HFF-Myc (cell line): ENCODE measurements around the gene SMARCAL1.

Source experiments
- DNase-seq: peaks from one replicate; pipeline ENCODE4 v3.0.0-alpha.2; 2011; ENCODE audit warnings: low read depth; ENCODE audit errors: extremely low read depth
- H3K4me3 ChIP-seq: replicated peaks from 2 replicates; pipeline ENCODE4 v1.5.1; 2011; ENCODE audit warnings: low read depth, mild to moderate bottlenecking, control low read depth, low read length
- TF ChIP-seq, protein P1 (sequence below): IDR thresholded peaks from 2 replicates; pipeline ENCODE4 v1.5.1; 2012; ENCODE audit warnings: mild to moderate bottlenecking, low read depth, low read length, control low read depth; ENCODE audit errors: missing control alignments

Gene SMARCAL1

DNA sequence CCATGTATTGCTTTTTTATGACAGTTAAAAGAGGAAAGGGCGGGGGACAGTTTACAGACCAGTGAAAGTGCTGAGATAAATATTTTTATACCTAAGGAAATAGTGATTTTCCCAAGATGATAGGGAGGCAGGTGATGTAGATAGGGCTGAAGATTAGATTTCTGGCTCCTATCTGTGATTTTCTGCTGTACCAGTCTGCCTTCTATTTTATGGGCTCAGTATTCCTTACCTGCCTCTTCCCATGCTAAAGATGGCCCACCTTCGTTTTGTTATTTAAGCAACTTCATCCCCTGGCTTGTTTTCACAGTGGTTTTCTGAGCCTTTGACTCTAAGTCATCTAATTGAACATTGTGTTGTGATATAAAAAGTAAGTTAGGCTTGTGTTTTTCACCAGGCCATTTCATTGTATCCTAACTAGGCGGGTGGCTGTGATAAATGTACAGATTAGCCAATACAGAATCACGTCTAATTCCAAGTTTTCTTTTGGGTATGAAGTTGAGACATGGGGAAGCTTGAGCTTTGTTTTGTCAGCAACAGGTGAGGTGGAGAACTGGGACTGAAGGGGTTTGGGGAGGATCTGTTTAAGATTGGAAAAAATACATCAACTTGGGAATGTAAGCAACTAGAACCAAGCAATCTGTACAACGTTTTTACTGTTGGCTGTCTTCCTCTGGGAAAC lies 91.6 kb downstream of the SMARCAL1 start:
- no peak overlapping the region for H3K4me3 ChIP-seq
- TF ChIP-seq, protein P1, sequence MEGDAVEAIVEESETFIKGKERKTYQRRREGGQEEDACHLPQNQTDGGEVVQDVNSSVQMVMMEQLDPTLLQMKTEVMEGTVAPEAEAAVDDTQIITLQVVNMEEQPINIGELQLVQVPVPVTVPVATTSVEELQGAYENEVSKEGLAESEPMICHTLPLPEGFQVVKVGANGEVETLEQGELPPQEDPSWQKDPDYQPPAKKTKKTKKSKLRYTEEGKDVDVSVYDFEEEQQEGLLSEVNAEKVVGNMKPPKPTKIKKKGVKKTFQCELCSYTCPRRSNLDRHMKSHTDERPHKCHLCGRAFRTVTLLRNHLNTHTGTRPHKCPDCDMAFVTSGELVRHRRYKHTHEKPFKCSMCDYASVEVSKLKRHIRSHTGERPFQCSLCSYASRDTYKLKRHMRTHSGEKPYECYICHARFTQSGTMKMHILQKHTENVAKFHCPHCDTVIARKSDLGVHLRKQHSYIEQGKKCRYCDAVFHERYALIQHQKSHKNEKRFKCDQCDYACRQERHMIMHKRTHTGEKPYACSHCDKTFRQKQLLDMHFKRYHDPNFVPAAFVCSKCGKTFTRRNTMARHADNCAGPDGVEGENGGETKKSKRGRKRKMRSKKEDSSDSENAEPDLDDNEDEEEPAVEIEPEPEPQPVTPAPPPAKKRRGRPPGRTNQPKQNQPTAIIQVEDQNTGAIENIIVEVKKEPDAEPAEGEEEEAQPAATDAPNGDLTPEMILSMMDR = no peak
- no peak for DNase-seq

DNA sequence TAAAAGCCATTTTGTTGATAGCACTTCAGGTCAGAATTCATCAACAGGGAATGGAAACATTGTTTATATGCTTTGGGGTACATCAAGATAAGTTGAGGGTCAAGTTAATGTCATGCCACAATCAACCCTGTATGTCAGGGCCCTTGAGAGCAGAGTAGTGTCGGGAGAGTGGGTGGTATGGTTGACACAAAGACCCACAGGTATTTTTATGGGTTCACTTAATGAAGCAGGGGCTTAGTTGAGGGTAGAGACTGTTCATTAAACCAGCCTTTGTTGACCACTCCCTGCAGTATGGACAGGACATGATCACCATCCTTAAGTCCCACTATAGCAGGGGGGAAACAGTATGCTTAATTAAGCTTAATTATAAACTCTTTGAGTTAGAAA lies 92.1 kb downstream of the SMARCAL1 start:
- TF ChIP-seq, protein P1 = no peak
- no peak for DNase-seq
- no peak overlapping the region for H3K4me3 ChIP-seq

DNA sequence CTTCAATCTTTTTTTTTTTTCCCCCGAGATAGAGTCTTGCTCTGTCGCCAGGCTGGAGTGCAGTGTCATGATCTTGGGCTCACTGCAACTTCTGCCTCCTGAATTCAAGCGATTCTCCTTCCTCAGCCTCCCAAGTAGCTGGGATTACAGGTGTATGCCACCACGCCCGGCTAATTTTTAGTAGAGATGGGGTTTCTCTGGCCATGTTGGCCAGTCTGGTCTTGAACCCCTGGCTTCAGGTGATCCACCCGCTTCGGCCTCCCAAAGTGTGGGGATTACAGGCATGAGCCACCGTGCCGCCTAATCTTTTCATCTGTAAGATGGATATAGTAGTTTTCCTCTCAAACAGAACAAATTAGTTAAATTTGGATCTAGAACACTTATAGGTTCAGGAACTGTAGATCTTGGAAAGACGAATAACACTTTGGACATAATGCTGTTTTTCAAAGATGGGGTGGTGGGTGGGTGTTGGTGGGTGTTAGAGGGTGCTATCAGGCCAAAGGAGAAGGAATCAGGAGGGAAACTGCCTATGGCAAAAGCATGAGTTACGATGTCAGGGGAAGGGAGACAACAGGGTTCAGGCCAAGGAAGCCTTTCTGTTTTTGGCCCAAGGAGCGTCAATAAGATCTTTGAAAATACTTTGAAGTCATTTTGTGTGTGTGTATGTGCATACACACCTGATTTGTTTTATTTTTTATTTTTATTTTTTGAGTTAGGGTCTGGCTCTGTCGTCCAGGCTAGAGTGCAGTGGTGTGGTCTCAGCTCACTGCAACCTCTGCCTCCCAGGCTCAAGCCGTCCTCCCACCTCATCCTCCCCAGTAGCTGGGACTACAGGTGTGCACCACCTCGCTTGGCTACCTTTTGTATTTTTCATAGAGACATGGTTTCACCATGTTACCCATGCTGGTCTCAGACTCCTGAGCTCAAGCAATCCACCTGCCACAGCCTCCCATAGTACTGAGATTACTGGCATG lies 93.1 kb downstream of the SMARCAL1 start:
- no peak overlapping the region for H3K4me3 ChIP-seq
- TF ChIP-seq, protein P1 = no peak
- no peak for DNase-seq

GRCh38 chr2:216507220-216508160 lies 95.2 kb downstream of the SMARCAL1 start:
- DNase-seq = no peak
- TF ChIP-seq, protein P1 = no peak
- no peak overlapping the region for H3K4me3 ChIP-seq

- TF ChIP-seq, protein P1 = no peak
- H3K4me3 ChIP-seq = no peak overlapping the region
- no peak for DNase-seq
Observed at GRCh38 chr2:216508229-216508628, 95.9 kb downstream of the SMARCAL1 start.

DNA sequence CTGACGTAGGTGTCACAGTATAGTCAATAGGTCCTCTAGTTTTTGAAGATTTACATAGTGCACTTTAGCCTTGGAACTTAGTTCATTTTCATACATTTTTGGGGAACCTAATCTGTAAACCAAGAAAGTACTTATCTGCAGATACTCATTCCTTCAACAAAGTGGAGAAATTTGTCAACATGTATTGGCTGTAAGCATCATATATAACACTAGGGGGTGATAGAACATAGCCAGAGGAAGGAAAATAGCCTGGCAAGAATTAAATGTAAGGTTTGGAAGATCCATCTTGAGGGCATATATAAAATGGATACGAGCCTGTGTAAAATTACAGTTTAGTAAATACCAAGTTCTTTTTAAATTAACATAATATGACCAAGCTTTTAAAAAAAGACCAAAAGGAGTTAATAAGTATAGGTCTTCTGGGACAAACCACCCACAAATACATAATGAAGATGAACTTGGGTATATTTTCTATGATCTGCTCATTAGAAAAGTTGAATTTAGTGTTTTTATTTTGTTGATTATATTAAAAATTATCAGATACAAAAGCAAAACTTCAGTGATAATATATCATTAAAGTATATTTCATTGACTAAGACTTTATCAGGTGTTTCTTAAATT lies 104.6 kb downstream of the SMARCAL1 start:
- H3K4me3 ChIP-seq = no peak overlapping the region
- DNase-seq = no peak
- TF ChIP-seq, protein P1 = peak; percentile 56
